ENCODE results near the gene ARAP3. TPM values are rescaled to one million over a fixed set of nuclear protein-coding genes. Genes with fewer than 3 reads are reported as not detected.
A peak's percentile ranks its signal among the peaks of the same experiment; 100 is the strongest.

Gene ARAP3
- total RNA-seq, 1 donor, result 2.2 TPM

GRCh38 chr5:141647851-141648250 lies 34.2 kb downstream of the ARAP3 start:
- no peak overlapping the region for H3K4me2 ChIP-seq (ENCODE audit: insufficient read depth, low read length)
- H3K9me3 ChIP-seq (ENCODE audit: low read depth, low read length), result no peaks in the 10 kb centered on the region
- H3K4me3 ChIP-seq (ENCODE audit: insufficient read depth, low read length), result no peak overlapping the region
- peaks cover 50% of the 10 kb centered on the region for H3K36me3 ChIP-seq (ENCODE audit: insufficient read depth, low read length)
- no peaks in the 10 kb centered on the region for H3K27me3 ChIP-seq (ENCODE audit: insufficient read depth, low read length)
- H3K79me2 ChIP-seq (ENCODE audit: insufficient read depth, low read length), result peaks cover 12% of the 10 kb centered on the region
- peaks cover 8% of the 10 kb centered on the region for H3K4me1 ChIP-seq (ENCODE audit: insufficient read depth, low read length)
- no peak overlapping the region for H3K27ac ChIP-seq (ENCODE audit: low read depth, low read length)
- H4K20me1 ChIP-seq (ENCODE audit: insufficient read depth, low read length), result peaks cover 6% of the 10 kb centered on the region
- DNase-seq (ENCODE audit: insufficient read length, low spot score, missing footprints), result no peak
- no peak overlapping the region for H2AFZ ChIP-seq (ENCODE audit: low read length)
- TF ChIP-seq, protein P1, sequence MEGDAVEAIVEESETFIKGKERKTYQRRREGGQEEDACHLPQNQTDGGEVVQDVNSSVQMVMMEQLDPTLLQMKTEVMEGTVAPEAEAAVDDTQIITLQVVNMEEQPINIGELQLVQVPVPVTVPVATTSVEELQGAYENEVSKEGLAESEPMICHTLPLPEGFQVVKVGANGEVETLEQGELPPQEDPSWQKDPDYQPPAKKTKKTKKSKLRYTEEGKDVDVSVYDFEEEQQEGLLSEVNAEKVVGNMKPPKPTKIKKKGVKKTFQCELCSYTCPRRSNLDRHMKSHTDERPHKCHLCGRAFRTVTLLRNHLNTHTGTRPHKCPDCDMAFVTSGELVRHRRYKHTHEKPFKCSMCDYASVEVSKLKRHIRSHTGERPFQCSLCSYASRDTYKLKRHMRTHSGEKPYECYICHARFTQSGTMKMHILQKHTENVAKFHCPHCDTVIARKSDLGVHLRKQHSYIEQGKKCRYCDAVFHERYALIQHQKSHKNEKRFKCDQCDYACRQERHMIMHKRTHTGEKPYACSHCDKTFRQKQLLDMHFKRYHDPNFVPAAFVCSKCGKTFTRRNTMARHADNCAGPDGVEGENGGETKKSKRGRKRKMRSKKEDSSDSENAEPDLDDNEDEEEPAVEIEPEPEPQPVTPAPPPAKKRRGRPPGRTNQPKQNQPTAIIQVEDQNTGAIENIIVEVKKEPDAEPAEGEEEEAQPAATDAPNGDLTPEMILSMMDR (IDR thresholded peaks at IDR 0.05; ENCODE audit: extremely low read depth, low read depth, low read length), result no peak

DNA sequence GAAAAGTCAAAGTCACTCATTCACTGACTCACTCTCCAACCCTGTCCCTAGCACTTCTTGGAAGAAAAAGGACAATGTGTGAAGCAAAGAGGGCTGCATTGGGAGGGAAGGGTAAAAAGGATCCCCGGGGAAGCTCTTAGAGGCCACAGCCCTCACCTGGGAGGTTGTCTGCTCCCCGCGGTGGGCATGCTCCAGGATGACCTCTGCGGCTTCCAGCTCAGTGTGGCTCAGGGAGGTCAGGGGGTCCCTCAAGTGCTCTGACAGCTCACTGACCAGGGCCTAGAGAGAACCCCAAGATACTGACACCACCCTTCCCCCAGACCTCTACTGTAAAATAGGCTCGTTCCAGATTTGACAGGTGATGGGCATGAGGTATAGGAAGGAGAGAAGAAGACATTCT lies 34.8 kb downstream of the ARAP3 start:
- peaks cover 9% of the 10 kb centered on the region for H3K4me1 ChIP-seq (ENCODE audit: insufficient read depth, low read length)

GRCh38 chr5:141646026-141646425 lies 36.0 kb downstream of the ARAP3 start:
- Histone ChIP-seq H3K27me3 (ENCODE audit: insufficient read depth, low read length) (no peaks in the 10 kb centered on the region), H2AFZ (ENCODE audit: low read length) (no peak overlapping the region), H3K4me1 (ENCODE audit: insufficient read depth, low read length) (peaks cover 9% of the 10 kb centered on the region), H3K4me2 (ENCODE audit: insufficient read depth, low read length) (no peak overlapping the region), H3K36me3 (ENCODE audit: insufficient read depth, low read length) (peaks cover 61% of the 10 kb centered on the region), H3K4me3 (ENCODE audit: insufficient read depth, low read length) (no peak overlapping the region), H3K27ac (ENCODE audit: low read depth, low read length) (no peak overlapping the region), H3K9me3 (ENCODE audit: low read depth, low read length) (no peaks in the 10 kb centered on the region), H4K20me1 (ENCODE audit: insufficient read depth, low read length) (peaks cover 15% of the 10 kb centered on the region), H3K79me2 (ENCODE audit: insufficient read depth, low read length) (peaks cover 12% of the 10 kb centered on the region)
- no peak for DNase-seq (ENCODE audit: insufficient read length, low spot score, missing footprints)
- TF ChIP-seq, protein P1 (IDR thresholded peaks at IDR 0.05; ENCODE audit: extremely low read depth, low read depth, low read length), result no peak

More for the DNA sequence above, 34.8 kb downstream of the ARAP3 start:
- peaks cover 12% of the 10 kb centered on the region for H3K79me2 ChIP-seq (ENCODE audit: insufficient read depth, low read length)
- DNase-seq (ENCODE audit: insufficient read length, low spot score, missing footprints), result no peak
- H4K20me1 ChIP-seq (ENCODE audit: insufficient read depth, low read length), result peaks cover 6% of the 10 kb centered on the region
- no peak overlapping the region for H3K27ac ChIP-seq (ENCODE audit: low read depth, low read length)
- H3K4me3 ChIP-seq (ENCODE audit: insufficient read depth, low read length), result no peak overlapping the region
- H3K36me3 ChIP-seq (ENCODE audit: insufficient read depth, low read length), result peaks cover 54% of the 10 kb centered on the region
- no peak overlapping the region for H3K4me2 ChIP-seq (ENCODE audit: insufficient read depth, low read length)
- no peak overlapping the region for H2AFZ ChIP-seq (ENCODE audit: low read length)
- no peaks in the 10 kb centered on the region for H3K9me3 ChIP-seq (ENCODE audit: low read depth, low read length)
- TF ChIP-seq, protein P1 (IDR thresholded peaks at IDR 0.05; ENCODE audit: extremely low read depth, low read depth, low read length), result no peak
- no peaks in the 10 kb centered on the region for H3K27me3 ChIP-seq (ENCODE audit: insufficient read depth, low read length)

DNA sequence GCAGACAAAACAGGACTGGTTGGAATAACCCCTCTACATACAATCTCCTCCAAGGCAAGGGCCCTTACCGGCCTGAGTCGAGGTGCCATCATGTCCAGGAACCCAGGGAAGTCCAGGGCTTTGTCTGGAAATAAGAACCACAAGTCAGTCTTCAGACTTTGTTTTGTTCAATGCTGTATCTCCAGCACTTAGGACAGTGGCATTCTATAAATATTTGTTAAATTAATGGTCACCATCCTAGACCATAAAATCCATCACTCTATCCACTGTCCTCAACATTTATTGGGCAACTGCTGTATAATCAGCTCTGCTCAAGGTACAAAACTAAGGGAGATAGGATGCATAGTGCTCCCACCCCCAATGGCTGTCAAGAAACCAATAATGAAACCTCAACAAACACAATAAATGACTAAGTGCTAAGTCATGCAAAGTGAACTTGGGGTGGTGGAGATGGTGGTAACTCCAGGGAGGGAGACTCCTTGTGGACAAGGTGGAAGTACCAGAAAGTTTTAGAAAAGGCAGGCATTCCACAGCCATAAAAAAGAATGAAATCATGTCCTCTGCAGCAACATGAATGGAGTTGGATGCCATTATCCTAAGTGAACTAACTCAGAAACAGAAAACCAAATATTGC lies 40.3 kb downstream of the ARAP3 start:
- Histone ChIP-seq H3K9me3 (ENCODE audit: low read depth, low read length) (no peaks in the 10 kb centered on the region), H4K20me1 (ENCODE audit: insufficient read depth, low read length) (peaks cover 27% of the 10 kb centered on the region), H3K27me3 (ENCODE audit: insufficient read depth, low read length) (no peaks in the 10 kb centered on the region), H3K4me3 (ENCODE audit: insufficient read depth, low read length) (no peak overlapping the region), H3K36me3 (ENCODE audit: insufficient read depth, low read length) (peaks cover 43% of the 10 kb centered on the region), H3K27ac (ENCODE audit: low read depth, low read length) (no peak overlapping the region), H3K4me2 (ENCODE audit: insufficient read depth, low read length) (no peak overlapping the region), H2AFZ (ENCODE audit: low read length) (no peak overlapping the region), H3K79me2 (ENCODE audit: insufficient read depth, low read length) (no peaks in the 10 kb centered on the region), H3K4me1 (ENCODE audit: insufficient read depth, low read length) (peaks cover 12% of the 10 kb centered on the region)
- TF ChIP-seq, protein P1 (IDR thresholded peaks at IDR 0.05; ENCODE audit: extremely low read depth, low read depth, low read length), result peak; percentile 54
- peak; percentile 97 for DNase-seq (ENCODE audit: insufficient read length, low spot score, missing footprints)
